GM19468 (cell line): ENCODE measurements around the gene DIABLO.
"Not testable (repeated sequence)": the region's sequence is repeated elsewhere in the genome, so short reads cannot be mapped to it uniquely, and the experiment has no call there.

Experiments
- ATAC-seq: cut with Tn5 transposase; IDR thresholded peaks from one replicate; pipeline ENCODE4 v1.9.1; 2021; ENCODE audit warnings: mild to moderate bottlenecking, moderate library complexity, moderate number of reproducible peaks; ENCODE audit not compliant: unreplicated experiment; ENCODE audit errors: extremely low read depth

The DIABLO gene

GRCh38 chr12:122190842-122191668, 34.8 kb downstream of the DIABLO start:
- no peak for ATAC-seq

DNA sequence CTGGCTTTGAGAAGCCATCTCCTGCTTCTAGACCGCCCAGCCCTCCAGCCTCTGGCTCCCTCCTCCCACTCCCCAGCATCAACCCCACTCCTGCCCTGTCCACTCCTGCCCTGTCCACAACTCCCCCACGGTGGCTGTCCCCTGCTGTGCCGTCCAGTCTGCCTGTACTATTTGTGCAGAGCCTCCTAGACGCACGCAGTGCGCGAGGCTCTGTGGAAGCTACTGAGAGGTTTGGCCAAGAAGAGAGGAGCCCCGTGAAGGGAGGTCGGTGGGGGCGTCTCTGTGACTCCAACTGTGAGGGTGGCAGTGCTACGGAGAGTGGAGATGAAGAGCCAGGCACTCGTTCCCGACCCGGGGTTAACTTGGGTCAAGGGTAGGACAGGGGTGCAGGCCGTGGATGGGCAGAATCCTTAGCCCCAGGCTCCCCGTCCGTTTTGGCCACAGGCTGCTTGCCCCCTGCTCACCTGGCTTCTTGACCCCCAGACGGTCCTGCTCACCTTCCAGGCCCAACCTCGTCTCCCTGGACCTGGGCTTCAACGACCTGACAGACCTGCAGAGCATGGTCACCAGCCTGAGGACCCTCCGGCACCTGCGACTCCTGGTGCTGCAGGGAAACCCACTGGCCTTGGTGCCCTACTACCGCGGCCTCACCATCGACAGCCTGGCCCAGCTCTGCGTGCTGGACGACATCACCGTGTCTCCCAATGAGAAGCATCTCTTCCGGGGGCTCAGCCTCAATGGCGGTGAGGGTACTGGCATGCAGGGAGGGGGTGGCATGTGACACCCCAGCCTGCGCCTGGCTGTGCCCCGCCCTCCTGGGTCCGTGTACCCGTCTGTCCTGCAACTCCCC, 36.0 kb downstream of the DIABLO start:
- no peak for ATAC-seq

DNA sequence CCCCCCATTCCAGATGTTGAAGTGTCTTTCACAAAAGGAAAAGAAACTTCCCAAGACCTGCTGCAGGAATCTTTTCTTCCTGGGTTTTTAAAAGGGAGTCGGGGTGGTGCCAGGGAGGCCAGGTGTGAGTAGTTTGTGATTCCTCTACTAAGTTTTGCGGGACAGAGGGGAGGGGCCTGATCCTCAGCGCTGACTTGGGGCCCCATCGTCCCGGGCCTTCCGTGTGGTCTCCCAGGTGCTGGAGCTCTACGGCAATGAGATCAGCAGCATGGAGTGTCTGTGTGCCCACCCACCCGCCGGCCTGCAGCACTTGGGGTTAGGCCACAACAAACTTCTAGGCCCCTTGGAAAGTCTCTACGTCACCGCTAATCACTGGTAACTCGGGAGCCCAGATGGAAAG, 38.4 kb downstream of the DIABLO start:
- no peak for ATAC-seq

GRCh38 chr12:122185494-122186082, 40.3 kb downstream of the DIABLO start:
- no peak for ATAC-seq

GRCh38 chr12:122185079-122185478, 40.8 kb downstream of the DIABLO start:
- no peak for ATAC-seq

DNA sequence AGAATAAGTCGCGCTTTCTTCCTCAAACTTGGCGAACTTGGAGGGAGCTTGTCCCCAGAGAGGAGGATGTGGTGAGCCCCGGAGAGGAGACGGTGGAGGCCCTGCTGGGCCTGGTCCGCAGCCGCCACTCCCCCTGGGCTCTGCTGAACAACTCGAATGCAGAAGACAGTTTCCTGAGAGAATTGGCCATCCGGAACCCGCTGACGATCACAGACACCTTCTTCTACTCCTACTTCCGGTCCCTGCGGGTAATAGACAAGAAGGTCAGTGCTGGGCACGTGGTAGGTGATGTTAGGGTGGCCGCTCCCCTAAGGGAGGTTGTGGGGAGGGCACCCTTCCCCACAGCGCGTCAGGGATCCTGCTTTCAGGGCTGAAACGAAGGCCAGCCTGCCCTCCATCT, 41.3 kb downstream of the DIABLO start:
- ATAC-seq, result no peak

DNA sequence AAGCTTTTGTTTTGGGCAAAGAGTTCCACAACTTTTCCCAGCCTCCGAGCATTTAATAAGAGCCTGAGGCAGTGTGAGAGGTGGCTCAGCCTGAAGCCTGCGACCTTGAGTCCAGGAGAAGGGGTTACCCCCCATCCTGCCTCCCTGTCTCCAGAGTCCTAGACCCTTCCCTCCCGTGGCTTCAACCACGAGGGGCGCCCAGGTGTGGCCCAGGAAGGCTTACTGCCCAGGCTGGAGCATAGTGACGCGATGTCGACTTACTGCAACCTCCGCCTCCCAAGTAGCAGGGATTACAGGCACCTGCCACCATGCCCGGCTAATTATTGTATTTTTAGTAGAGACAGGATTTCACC, 42.3 kb downstream of the DIABLO start:
- no peak for ATAC-seq

DNA sequence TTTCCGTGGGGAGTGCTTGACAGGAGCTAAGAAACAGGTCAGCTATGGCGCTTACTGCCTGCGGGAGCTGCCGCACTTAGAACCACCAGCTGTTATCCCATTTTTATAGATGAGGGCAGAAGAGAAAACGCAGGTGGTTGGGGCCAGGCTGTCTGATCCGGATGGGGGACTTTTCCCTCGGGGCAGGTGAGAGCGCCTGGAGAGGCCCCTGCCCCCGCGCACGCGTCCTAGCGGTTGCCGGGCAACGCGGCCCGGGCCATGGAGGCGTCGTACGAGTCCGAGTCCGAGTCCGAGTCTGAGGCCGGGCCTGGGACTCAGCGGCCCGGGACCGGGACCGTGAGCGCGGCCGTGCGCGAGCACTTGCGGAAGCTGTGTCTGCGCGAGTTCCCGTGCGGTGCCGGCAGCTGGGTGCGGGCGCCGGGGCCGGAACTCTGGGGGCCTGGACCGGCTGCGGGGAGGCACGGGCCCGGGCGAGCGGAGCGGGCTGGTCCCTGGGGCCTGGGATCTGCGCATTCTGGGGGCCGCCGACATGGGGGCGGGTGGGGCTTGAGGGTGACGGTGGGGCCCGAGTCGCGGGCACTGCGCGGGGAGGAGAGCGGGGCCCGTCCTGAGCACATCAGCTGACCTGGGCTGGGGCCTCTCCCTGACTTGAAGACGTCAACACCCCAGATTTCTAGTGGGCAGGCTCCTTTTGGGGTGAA, 42.8 kb downstream of the DIABLO start, which contains the start of gene LRRC43:
Gene LRRC43 (plus strand): TSS at position 237 of the 701 bp plus-strand sequence. CDS start 22 bp downstream, at position 259.
- ATAC-seq, result no peak

DNA sequence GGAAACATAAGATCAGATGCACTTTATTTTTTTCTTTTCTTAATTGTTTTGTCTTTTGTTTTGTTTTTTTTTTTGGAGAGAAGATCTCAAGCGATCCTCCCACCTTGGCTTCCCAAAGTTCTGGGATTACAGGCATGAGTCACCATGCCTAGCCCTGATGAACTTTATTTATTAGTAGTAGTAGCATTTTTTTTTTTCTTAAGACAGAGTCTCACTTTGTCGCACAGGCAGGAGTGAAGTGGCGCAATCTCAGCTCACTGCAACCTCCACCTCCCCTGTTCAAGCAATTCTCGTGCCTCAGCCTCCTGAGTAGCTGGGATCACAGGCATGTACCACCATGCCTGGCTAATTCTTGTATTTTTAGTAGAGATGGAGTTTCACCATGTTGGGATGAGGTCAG, 49.4 kb downstream of the DIABLO start:
- ATAC-seq, result not testable (repeated sequence)

- no peak for ATAC-seq
These were observed 51.6 kb downstream of the DIABLO start, which contains the start of gene IL31 for GRCh38 chr12:122174155-122174845. Gene IL31, minus strand, starts transcription at chr12:122174221. Its CDS starts 49 bp downstream, at chr12:122174172.

GRCh38 chr12:122172262-122172939, 53.5 kb downstream of the DIABLO start:
- no peak for ATAC-seq

DNA sequence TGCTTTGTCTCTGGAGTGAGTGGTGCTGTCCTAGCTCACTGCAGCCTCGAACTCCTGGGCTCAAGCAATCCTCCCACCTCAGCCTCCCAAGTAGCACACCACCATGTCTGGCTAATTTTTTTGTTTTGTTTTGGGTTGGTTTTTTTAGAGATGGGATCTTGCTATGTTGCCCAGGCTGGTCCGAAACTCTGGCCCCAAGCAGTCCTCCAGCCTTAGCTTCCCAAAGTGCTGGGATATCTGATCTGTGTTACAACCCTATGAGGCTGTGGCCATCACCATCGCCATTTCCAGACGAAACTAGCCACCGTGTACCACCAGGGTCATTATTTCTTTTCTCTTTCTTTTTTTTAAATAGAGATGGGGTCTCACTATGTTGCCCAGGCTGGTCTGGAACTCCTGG, 54.5 kb downstream of the DIABLO start:
- ATAC-seq, result no peak

- no peak for ATAC-seq
These were observed 57.4 kb downstream of the DIABLO start for GRCh38 chr12:122168492-122168891.

GRCh38 chr12:122167356-122167925, 58.4 kb downstream of the DIABLO start:
- ATAC-seq, result no peak

- ATAC-seq, result no peak
These were observed 59.2 kb downstream of the DIABLO start for GRCh38 chr12:122166422-122167349.

DNA sequence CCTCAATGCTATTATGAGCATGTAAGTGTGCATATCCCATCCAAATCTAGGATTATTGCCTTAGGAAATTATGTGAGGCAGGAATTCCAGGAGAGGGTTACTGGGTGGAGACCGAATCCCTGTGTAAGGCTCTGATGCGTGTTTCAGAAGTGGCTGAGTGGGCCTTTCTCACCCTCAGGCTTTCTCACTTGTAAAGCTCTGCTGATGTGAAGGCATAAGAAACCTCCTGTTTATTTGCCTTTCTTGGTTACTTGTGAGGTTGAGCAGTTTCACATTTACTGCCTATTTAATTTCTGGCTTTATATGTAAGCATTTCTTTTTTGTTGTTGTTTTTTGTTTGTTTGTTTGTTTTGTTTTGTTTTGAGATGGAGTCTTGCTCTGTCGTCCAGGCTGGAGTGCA, 62.9 kb downstream of the DIABLO start:
- no peak for ATAC-seq

GRCh38 chr12:122161682-122162081, 64.2 kb downstream of the DIABLO start:
- no peak for ATAC-seq

- ATAC-seq, result no peak
These were observed 65.1 kb downstream of the DIABLO start for GRCh38 chr12:122160761-122161160.
